CD4-positive, CD25-positive, alpha-beta regulatory T cell (primary cell): Measurements from ENCODE around the gene FRMD8. TPM values are rescaled to one million over a fixed set of nuclear protein-coding genes. Genes with fewer than 3 reads are reported as not detected.

Source experiments
- ATAC-seq, 2 donors: fragments of 150-1000 bp; cut with Tn5 transposase; one replicate each; pipeline ENCODE4 v1.10.0; 2021; ENCODE audit warnings: low read depth in 2 of 2, moderate number of reproducible peaks in 2 of 2, moderate library complexity in 1 of 2
- DNase-seq, 3 donors: peaks; one replicate each; pipeline versions ENCODE4 v3.0.0 to v3.0.0-alpha.2; 2012 to 2022; ENCODE audit warnings: mixed read lengths in 1 of 3
- H3K27ac ChIP-seq: one replicate; pipeline ENCODE4 v1.7.0; 2013; ENCODE audit warnings: mild to moderate bottlenecking, low read length; ENCODE audit not compliant: insufficient read depth, poor library complexity, severe bottlenecking
- H3K27me3 ChIP-seq: one replicate; pipeline ENCODE4 v1.7.0; 2013; ENCODE audit warnings: low read length; ENCODE audit not compliant: control insufficient read depth, insufficient read depth
- H3K36me3 ChIP-seq: one replicate; pipeline ENCODE4 v1.7.0; 2013; ENCODE audit warnings: mild to moderate bottlenecking, low read length, moderate library complexity; ENCODE audit not compliant: control insufficient read depth, insufficient read depth
- H3K4me1 ChIP-seq: 2 replicates; pipeline ENCODE4 v1.7.0; 2013; ENCODE audit warnings: mild to moderate bottlenecking, low read length; ENCODE audit not compliant: insufficient read depth, control insufficient read depth, poor library complexity, severe bottlenecking
- H3K4me3 ChIP-seq: one replicate; pipeline ENCODE4 v1.7.0; 2013; ENCODE audit warnings: low read depth, mild to moderate bottlenecking, low read length, moderate library complexity
- H3K9me3 ChIP-seq, 2 experiments: 1 replicate in 1 of 2; 2 replicates in 1 of 2; pipeline ENCODE4 v1.7.0; 2013; ENCODE audit warnings: low read length in 2 of 2, mild to moderate bottlenecking in 1 of 2, moderate library complexity in 1 of 2; ENCODE audit not compliant: control insufficient read depth in 2 of 2
- H3K27ac Mint-ChIP-seq, 3 donors: one replicate each; pipeline ENCODE4 v1.8.0; 2020 to 2022; ENCODE audit warnings: mild to moderate bottlenecking in 3 of 3, mixed read lengths in 3 of 3, moderate library complexity in 2 of 3
- H3K27me3 Mint-ChIP-seq: one replicate; pipeline ENCODE4 v1.8.0; 2022; ENCODE audit warnings: mild to moderate bottlenecking, mixed read lengths
- H3K36me3 Mint-ChIP-seq: one replicate; pipeline ENCODE4 v1.8.0; 2020; ENCODE audit warnings: mixed read lengths
- H3K4me1 Mint-ChIP-seq, 4 donors: one replicate each; pipeline ENCODE4 v1.8.0; 2020 to 2022; ENCODE audit warnings: mixed read lengths in 4 of 4, mild to moderate bottlenecking in 1 of 4
- H3K4me3 Mint-ChIP-seq, 4 donors: one replicate each; pipeline ENCODE4 v1.8.0; 2020 to 2022; ENCODE audit warnings: mild to moderate bottlenecking in 4 of 4, mixed read lengths in 4 of 4, moderate library complexity in 3 of 4
- H3K9me3 Mint-ChIP-seq, 7 donors: one replicate each; pipeline ENCODE4 v1.8.0; 2020 to 2022; ENCODE audit warnings: mixed read lengths in 7 of 7, mild to moderate bottlenecking in 3 of 7, moderate library complexity in 2 of 7
- polyA plus RNA-seq, 4 donors: library from polyadenylated mRNA; unstranded; fragments of 300-500 nt; fragmentation: Illumina TruSeq; gene quantifications; one replicate each; pipeline ENCODE4 v1.2.3, GENCODE V29; 2021
- total RNA-seq: library from RNA; stranded (reverse); gene quantifications from one replicate; pipeline ENCODE4 v1.2.3, GENCODE V29; 2022

FRMD8 gene
- total and polyA plus RNA-seq, 5 donors from 2014 or later, result 47.4 to 55.1 (median 53.0) TPM

DNA sequence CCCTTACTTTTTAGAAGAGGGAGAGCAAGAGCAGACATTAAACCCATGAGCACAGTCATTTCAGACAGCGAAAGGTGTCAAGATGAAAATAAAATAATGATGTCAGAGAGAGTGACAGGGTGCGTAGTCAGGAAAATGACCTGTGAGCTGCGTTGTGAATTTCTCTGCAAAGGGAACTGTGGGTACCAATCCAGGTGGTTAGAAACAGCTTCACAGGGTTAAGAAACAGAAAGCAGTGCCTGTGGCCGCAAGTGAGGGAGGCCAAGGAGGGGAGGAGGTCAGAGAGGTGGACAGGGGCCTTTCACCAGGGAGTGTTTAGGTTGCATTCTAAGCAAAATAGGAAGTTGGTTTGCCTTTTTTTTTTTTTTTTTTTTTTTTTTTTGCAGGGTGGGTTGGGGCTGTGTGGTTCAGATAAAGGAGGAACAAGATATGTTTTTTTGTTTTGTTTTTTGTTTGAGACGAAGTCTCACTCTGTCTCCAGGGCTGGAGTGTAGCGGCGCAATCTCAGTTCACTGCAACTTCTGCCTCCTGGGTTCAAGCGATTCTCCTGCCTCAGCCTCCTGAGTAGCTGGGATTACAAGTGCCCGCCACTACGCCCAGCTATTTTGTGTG is 24.0 kb upstream of the FRMD8 start:
- Mint-ChIP-seq H3K36me3 (no peaks in the 10 kb centered on the region), H3K4me1 (peaks cover 0 to 5% (median 2%) of the 10 kb centered on the region in 4 donors), H3K27ac (peak overlapping the region in 2 of 3 donors; percentile 12 to 67), H3K27me3 (peaks cover 6% of the 10 kb centered on the region), H3K9me3 (no peaks in the 10 kb centered on the region), H3K4me3 (no peak overlapping the region)
- no peaks in the 10 kb centered on the region for H3K4me1 ChIP-seq
- H3K27me3 ChIP-seq, result no peaks in the 10 kb centered on the region
- no peak overlapping the region for H3K4me3 ChIP-seq
- no peak for DNase-seq
- H3K27ac ChIP-seq, result no peak overlapping the region
- no peaks in the 10 kb centered on the region for H3K36me3 ChIP-seq
- no peaks in the 10 kb centered on the region for H3K9me3 ChIP-seq
- peak in 1 of 2 donors; percentile 28 for ATAC-seq

DNA sequence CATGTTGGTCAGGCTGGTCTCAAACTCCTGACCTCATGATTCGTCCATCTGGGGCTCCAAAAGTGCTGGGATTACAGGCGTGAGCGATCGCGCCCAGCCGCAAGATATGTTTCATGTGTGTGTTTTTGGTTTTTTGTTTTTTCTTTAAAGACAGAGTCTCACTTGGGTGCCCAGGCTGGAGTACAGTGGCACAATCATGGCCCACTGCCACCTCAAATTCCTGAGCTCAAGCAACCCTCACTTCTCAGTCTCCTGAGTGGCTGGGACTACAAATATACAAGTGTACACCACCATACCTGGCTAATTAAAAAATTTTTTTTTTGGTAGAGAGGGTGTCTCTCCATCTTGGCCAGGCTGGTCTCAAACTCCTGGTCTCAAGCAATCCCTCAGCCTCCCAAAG is 23.5 kb upstream of the FRMD8 start:
- Mint-ChIP-seq H3K27ac (peak overlapping the region in 1 of 3 donors; percentile 87), H3K4me3 (no peak overlapping the region), H3K36me3 (no peaks in the 10 kb centered on the region), H3K4me1 (peaks cover 0 to 5% (median 2%) of the 10 kb centered on the region in 4 donors), H3K9me3 (no peaks in the 10 kb centered on the region), H3K27me3 (peaks cover under 1% of the 10 kb centered on the region)
- ATAC-seq, result no peak
- Histone ChIP-seq H3K27me3 (no peaks in the 10 kb centered on the region), H3K36me3 (no peaks in the 10 kb centered on the region), H3K4me3 (no peak overlapping the region), H3K9me3 (no peaks in the 10 kb centered on the region), H3K27ac (no peak overlapping the region), H3K4me1 (no peaks in the 10 kb centered on the region)
- DNase-seq, result no peak

DNA sequence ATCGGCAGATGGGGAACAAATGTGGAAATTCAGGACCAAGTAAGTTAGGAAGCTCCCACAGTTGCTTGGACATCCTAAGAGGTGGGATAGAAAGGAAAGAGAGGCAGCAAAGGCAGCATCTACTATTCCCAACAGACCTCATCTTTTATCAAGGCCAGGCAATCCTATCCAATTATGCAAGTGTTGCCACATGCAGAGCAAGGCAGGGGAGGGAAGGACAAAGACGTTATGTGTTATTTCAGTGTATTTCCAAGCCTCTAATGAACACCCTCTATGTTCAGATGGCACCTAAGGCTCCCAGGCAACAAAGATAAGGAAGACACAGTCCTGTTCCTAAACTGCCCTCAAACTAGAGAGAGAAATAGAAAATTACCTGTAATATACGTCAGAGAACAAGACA is 22.7 kb upstream of the FRMD8 start:
- H3K4me1 Mint-ChIP-seq, result peaks cover 0 to 5% (median 2%) of the 10 kb centered on the region in 4 donors
- H3K27me3 Mint-ChIP-seq, result no peaks in the 10 kb centered on the region
- ATAC-seq (no peak), DNase-seq (no peak)
- no peaks in the 10 kb centered on the region for H3K9me3 Mint-ChIP-seq
- peak overlapping the region in 1 of 3 donors; percentile 66 for H3K27ac Mint-ChIP-seq
- Histone ChIP-seq H3K4me1 (no peaks in the 10 kb centered on the region), H3K27ac (no peak overlapping the region), H3K36me3 (no peaks in the 10 kb centered on the region), H3K27me3 (no peaks in the 10 kb centered on the region), H3K4me3 (no peak overlapping the region), H3K9me3 (no peaks in the 10 kb centered on the region)
- no peak overlapping the region for H3K4me3 Mint-ChIP-seq
- no peaks in the 10 kb centered on the region for H3K36me3 Mint-ChIP-seq

DNA sequence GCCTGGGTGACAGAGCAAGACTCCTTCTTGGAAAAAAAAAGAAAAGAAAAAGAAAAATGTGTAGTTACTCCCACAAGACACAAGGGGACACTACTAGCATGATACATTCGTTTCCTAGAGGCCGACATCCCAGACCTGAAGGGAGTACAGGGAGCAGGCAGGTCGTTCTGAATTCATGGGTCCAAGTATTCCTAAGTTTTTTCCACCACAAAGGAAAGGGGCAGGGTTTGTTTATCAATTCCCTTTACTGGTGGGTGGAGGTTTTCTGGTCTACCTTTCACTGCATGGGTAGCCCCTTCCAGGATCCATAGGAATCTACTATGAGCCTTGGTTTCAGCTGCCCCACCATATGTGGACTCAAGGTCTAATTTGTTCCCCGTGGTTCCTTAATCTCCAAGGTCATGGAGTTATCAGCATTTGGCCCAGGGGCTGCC is 20.1 kb upstream of the FRMD8 start:
- Mint-ChIP-seq H3K4me1 (peaks cover 0 to 5% (median 1%) of the 10 kb centered on the region in 4 donors), H3K36me3 (no peaks in the 10 kb centered on the region), H3K9me3 (no peaks in the 10 kb centered on the region), H3K27me3 (no peaks in the 10 kb centered on the region), H3K4me3 (peak overlapping the region in 1 of 4 donors; percentile 41), H3K27ac (peak overlapping the region in 1 of 3 donors; percentile 23)
- Histone ChIP-seq H3K36me3 (no peaks in the 10 kb centered on the region), H3K27ac (no peak overlapping the region), H3K4me3 (no peak overlapping the region), H3K27me3 (no peaks in the 10 kb centered on the region), H3K9me3 (no peaks in the 10 kb centered on the region), H3K4me1 (no peaks in the 10 kb centered on the region)
- DNase-seq, result peak; percentile 19 to 69 (median 64)
- ATAC-seq, result peak; percentile 68

DNA sequence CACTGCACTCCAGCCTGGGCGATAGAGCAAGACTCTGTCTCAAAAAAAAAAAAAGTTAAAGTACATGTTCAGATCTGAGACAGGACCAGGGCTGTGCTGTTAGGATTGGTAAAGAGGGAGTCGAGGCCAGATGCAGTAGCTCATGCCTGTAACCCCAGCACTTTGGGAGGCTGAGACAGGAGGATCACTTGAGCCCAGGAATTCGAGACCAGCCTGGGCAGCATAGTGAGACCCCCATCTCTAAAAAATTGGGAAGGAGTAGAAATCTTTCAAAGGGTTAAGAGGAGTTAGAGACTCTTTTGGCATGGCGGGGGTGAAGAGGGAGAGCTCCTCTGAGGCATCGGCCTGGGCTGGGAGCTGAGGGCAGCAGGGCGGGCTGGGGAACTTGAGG is 15.8 kb upstream of the FRMD8 start:
- Histone ChIP-seq H3K27me3 (no peaks in the 10 kb centered on the region), H3K27ac (no peak overlapping the region), H3K4me3 (no peak overlapping the region), H3K36me3 (no peaks in the 10 kb centered on the region), H3K9me3 (no peaks in the 10 kb centered on the region), H3K4me1 (no peaks in the 10 kb centered on the region)
- H3K9me3 Mint-ChIP-seq, result no peaks in the 10 kb centered on the region
- H3K36me3 Mint-ChIP-seq, result peaks cover 4% of the 10 kb centered on the region
- no peak for DNase-seq
- H3K27me3 Mint-ChIP-seq, result no peaks in the 10 kb centered on the region
- peak overlapping the region in 1 of 3 donors; percentile 76 for H3K27ac Mint-ChIP-seq
- H3K4me3 Mint-ChIP-seq, result no peak overlapping the region
- H3K4me1 Mint-ChIP-seq, result peaks cover 0 to 5% (median 1%) of the 10 kb centered on the region in 4 donors
- no peak for ATAC-seq

DNA sequence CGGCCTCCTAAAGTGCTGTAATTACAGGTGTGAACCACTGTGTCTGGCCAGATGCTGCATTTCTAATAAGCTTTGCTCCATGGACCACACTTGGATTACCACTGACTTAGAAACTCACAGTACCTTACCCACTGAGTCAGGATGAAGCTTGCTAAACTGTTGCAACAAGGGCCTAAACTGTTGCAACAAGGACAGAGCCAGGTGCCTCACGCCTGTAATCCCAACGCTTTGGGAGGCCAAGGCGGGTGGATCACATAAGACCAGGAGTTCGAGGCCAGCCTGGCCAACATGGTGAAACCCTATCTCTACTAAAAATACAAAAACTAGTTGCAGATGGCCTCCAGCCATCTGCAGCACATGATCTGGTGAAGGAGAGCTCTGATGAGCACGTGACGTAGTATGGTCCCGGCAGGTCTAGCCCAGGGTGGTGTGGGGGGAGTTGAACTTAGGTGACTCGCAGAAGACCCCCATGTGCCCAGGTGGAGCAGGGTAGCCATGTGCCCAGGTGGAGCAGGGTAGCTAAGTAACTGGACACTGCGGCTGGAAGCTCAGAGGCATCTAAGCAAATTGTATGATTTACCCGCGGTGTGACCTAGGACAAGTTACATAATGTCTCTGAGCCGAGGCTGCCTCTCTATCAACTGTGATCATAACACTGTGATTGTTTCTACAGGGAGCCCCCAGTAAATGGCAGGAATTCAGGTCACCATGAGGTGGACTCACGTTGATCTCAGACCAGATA is 12.4 kb upstream of the FRMD8 start:
- Histone ChIP-seq H3K27ac (no peak overlapping the region), H3K9me3 (no peaks in the 10 kb centered on the region), H3K36me3 (peaks cover 3% of the 10 kb centered on the region), H3K4me1 (no peaks in the 10 kb centered on the region), H3K4me3 (no peak overlapping the region), H3K27me3 (no peaks in the 10 kb centered on the region)
- Mint-ChIP-seq H3K27ac (peak overlapping the region in 1 of 3 donors; percentile 27), H3K9me3 (no peaks in the 10 kb centered on the region), H3K4me3 (no peak overlapping the region), H3K36me3 (peaks cover 4% of the 10 kb centered on the region), H3K27me3 (no peaks in the 10 kb centered on the region), H3K4me1 (no peaks in the 10 kb centered on the region)
- DNase-seq, result no peak
- ATAC-seq, result no peak

DNA sequence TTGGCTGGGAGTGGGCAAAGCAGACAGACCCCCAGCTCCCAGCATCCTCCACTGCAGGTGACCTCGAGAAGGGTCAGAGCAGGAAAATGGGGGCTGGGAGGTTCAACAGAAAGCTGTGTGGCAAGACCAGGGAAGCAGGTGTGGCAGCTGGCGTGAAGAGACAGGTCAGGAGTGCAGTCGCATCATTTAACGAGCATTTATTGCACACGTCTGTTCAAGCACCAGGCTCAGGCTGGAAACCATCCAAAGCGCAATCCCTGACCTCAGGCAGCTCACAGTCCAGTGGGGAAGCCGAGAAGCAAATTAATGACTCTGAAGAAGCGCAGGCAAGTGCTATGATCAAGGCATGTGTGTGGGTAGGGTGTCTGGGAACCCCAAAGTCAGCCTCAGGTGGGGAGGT is 11.4 kb upstream of the FRMD8 start:
- no peak overlapping the region for H3K27ac Mint-ChIP-seq

More for the DNA sequence above, 11.4 kb upstream of the FRMD8 start:
- Mint-ChIP-seq H3K4me3 (no peak overlapping the region), H3K27me3 (no peaks in the 10 kb centered on the region), H3K9me3 (no peaks in the 10 kb centered on the region), H3K36me3 (peaks cover 4% of the 10 kb centered on the region), H3K4me1 (peaks cover 0 to 1% (median 0%) of the 10 kb centered on the region in 4 donors)
- no peak for ATAC-seq
- Histone ChIP-seq H3K9me3 (no peaks in the 10 kb centered on the region), H3K4me3 (no peak overlapping the region), H3K4me1 (peaks cover 2% of the 10 kb centered on the region), H3K27me3 (no peaks in the 10 kb centered on the region), H3K27ac (no peak overlapping the region), H3K36me3 (peaks cover 3% of the 10 kb centered on the region)
- no peak for DNase-seq
